ENCODE results near the gene ABHD13.
"Not testable (repeated sequence)": the region's sequence is repeated elsewhere in the genome, so short reads cannot be mapped to it uniquely, and the experiment has no call there.

The ABHD13 gene

DNA sequence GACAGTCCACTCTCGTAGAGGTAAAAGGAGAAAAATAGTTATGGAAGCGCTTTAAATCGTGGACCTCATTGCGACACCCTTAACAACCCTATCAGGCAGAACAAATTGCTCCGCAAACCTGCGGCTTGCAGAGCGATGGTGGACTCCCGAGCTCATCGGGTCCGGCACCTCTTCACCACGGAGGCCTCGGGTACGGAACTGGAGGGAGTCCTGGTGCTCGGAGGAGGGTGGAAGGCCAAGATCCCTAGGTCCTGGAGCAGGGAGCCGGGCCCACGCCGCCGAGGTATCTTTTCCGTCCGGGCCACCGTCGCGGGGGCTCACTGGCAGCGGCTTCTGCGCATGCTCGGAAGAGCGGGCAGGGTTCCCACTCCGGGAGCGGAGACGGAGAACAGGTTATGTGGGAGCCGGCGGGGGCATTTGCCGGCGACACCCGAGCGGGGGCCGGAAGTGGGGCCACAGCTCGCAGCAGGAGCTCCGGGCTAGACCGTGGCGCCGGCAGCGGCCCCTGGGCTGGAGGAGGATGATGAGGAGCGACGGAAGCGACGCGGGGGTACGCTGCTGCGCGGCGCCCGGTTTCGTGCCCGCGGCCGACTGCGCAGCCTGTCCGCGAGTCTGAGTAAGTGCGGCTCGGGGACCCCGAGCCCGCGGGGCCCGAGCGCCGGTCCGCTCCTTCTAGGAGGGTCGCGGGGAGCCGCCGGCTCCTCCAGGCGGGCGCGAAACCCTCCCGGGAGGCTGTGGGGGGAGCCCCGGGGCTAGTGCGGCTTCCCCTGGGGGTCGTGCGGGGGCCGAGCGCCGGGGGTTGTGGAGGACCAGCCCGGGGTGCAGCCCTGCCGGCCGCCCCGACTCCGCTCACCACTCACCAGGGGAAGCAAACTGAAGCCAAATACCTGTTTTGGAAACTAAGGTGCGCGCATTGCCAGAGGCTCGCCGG lies at the start of gene ABHD13:
TSS of gene ABHD13 (plus strand) at position 349 of the 931 bp plus-strand sequence. CDS start 10,827 bp downstream, outside the sequence.
- DNase-seq (ENCODE audit: low read depth in 1 of 2, low spot score in 1 of 2) = peak; percentile 82 to 90

DNA sequence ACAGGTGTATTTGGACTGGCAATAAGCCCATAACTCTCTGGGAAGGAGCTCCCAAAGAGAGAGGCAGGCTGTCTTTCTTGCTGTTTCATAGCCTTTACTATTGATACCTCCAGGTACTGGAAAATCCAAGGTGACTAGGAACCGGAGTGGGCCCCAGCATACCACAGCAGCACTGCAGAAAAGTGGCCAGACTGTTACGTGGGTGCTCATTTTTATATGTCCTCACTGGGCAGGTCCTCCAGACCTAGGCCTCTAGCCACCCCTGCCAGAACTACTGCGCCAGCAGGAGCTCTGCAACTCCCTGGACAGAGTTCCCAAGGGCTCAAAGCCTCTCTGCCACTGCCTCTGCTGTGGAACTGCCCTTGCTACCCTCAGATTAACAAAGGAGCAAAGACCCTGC lies 49.3 kb upstream of the ABHD13 start:
- DNase-seq (ENCODE audit: low read depth in 1 of 2, low spot score in 1 of 2) = no peak

DNA sequence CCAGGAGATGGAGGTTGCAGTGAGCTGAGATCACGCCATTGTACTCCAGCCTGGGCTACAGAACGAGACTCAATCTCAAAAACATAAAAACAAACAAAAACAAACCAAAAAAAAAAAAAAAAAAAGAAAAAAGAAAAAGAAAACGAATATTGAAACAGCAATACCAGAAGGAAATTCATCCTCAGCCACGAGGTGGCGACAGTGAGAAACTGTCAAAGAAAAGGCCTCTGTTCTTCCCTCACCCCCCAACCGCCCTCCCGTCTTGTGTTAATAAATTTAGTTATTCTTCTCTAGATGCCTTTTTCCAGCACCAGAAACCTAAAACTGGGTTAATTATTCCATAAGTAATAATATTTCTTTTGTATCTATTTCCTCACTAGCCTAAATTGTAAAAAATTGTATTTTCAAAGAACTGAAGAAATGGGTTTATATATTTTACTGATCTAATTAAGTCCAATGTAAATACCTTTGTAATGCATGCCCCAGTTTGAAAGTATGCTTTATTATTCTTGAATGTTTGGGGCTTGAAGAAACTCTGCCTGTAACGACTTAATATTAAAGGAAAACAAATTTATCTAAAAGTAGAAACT lies 41.4 kb upstream of the ABHD13 start:
- DNase-seq (ENCODE audit: low read depth in 1 of 2, low spot score in 1 of 2) = peak in 1 of 2 donors; percentile 30

DNA sequence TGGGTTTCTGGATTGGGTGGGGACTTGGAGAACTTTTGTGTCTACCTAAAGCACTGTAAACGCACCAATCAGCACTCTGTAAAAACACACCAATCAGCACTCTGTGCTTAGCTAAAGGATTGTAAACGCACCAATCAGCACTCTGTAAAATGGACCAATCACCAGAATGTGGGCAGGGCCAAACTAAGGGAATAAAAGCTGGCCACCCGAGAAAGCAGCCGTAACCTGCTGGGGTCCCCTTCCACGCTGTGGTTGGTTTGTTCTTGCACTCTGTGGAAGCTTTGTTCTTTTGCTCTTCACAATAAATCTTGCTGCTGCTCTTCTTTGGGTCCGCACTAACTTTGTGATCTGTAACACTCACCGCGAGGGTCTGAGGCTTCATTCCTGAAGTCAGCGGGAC lies 40.1 kb upstream of the ABHD13 start:
- DNase-seq (ENCODE audit: low read depth in 1 of 2, low spot score in 1 of 2) = no peak

DNA sequence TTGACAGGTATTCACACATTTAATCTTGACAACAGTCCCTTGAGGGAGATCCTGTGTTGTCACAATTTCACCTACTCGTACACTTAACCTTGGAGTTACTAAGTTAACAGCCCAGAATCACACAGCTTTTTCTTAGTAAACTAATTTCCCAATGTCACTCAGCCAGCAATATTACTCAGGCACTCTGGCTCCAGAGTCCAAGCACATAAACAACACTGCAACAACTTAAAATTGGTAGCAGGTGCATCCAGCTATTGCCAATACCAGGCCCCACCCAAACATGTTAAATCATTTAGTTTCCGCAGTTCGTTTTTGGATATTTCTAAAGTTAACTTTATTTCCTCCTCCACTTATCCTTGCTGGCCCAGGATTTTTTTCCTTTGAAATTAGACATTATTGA lies 35.5 kb upstream of the ABHD13 start:
- no peak for DNase-seq (ENCODE audit: low read depth in 1 of 2, low spot score in 1 of 2)

DNA sequence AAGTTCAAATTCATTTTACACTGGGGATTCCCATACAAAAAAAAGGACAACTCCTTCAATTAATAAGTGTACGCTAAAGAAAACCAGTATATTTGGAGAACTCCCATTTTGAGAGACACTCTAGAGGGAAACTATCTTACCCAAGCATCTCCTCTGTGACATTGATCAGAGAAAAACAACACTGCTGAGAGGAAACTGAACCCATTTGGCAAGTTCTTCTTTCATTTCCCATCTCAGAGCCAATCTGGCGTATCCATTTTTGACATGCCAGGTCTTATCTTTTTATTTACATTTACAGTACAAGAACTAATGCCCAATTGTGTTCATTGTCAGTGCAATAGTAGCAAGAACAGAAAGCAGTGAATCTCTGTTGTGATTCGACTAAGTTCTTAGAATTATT lies 33.0 kb upstream of the ABHD13 start:
- no peak for DNase-seq (ENCODE audit: low read depth in 1 of 2, low spot score in 1 of 2)

DNA sequence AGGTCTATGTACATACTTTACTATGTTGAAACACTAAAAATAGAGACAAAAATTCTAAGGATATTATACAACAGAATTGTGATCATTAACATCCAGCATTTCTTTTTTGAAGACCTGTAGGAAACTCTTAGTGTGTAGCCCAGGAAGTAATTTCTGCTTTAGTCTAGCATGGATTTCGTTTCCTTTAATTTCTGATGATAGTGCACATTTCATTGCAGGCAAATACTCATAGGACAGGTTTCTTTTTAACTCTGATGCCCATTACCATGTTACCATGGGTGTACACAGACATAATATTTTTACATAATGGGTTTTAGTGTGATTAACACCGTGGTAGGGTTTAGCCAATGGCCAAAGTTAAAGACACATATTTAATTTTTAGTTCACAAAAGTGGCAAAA lies 29.9 kb upstream of the ABHD13 start:
- no peak for DNase-seq (ENCODE audit: low read depth in 1 of 2, low spot score in 1 of 2)

DNA sequence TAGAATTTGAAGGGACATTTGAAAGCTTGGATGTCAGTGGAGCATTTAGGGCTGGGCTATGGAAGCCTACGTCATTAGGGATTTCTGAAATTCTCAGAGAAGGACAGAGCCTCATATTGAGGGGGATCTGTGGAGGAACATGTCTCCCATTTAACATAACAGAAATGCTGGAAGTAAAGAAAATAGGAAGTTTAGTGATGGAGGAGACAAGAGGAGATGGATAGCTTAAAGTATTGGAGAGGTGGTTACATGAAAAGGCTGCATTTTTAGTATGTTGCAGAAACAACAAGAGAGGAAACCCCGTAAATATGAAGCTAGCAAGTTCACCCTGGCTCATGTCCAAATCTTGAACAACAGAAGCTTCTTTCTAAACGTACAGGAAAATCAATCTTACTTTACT lies 27.3 kb upstream of the ABHD13 start:
- no peak for DNase-seq (ENCODE audit: low read depth in 1 of 2, low spot score in 1 of 2)

DNA sequence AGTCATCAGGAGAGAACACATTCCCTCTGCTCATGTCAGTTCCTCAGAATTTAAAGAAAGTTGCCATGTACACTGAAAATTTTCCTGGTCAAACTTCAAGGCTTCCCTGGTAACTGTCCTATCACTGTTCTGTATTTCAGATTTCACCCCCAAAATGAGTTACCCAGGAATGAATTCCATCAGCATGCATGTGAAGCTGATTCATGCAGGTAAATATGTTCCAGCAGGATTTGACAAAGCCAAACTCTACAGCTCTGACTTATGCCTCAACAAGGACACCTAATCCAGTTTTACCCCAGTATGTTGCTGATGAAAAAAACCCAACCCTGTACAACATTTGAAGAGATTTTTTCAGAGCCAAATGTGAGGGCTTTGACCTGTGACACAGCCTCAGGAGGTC lies 24.4 kb upstream of the ABHD13 start:
- DNase-seq (ENCODE audit: low read depth in 1 of 2, low spot score in 1 of 2) = no peak

DNA sequence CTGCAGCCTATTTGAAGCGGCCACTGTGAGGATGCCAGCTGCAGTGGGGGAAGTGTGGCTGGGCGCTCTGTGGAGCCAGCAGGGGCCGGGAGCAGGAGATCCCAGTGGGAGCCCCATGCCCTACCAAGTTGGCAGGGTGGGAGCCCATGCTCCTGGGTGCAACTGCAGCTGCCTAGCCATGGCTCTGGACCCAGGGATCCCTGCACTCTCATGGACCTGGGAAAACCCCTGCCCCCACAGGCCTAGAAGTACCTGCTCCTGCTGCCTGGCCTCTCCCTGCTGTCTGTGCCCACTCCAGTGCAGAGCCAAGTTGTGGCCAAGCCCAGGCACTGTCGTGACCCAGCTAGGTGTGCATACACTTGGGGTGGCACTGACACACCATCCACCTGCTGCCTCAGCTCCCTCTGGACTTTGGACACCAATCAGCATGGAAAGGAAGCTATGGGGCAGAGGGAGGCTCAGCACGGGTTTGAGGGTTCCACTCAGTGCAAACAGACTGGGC lies 23.7 kb upstream of the ABHD13 start:
- DNase-seq (ENCODE audit: low read depth in 1 of 2, low spot score in 1 of 2) = no peak

DNA sequence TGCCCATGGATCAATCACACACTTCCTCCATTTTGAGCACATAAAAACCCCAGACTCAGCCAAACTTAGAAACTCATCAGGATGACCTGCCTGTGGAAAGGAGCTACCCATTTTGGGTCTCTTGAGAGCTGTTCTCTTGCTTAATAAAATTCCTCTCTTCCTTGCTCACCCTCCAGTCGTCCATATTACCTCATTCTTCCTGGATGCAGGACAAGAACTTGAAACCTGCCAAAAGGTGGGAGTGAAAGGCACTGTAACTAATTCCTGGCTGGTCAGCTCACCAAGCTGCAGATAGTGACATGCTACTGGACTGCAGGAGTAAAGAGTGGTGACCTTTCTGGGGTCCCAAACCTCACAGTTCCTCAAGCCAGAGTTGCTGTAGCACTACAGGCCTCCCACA lies 23.0 kb upstream of the ABHD13 start:
- DNase-seq (ENCODE audit: low read depth in 1 of 2, low spot score in 1 of 2) = no peak

DNA sequence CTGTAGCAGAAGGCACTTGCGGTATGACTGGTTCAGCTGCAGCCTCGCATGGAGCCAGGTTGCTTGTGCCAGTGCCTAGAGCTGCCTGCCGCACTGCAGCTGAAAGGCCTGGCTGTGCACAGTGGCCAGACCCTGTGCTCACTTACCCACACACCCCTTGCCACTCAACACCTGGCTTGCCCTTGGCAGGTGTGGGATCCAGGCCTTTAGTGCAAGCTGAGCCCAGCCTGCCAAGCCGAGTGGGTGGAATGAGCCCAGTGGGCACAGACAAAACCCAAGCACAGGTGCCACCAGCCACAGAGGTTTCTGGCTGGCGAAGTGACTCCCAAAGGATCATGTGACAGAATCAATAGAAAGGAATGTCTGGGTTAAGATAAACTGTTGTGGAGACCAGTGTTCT lies 22.3 kb upstream of the ABHD13 start:
- DNase-seq (ENCODE audit: low read depth in 1 of 2, low spot score in 1 of 2) = no peak

DNA sequence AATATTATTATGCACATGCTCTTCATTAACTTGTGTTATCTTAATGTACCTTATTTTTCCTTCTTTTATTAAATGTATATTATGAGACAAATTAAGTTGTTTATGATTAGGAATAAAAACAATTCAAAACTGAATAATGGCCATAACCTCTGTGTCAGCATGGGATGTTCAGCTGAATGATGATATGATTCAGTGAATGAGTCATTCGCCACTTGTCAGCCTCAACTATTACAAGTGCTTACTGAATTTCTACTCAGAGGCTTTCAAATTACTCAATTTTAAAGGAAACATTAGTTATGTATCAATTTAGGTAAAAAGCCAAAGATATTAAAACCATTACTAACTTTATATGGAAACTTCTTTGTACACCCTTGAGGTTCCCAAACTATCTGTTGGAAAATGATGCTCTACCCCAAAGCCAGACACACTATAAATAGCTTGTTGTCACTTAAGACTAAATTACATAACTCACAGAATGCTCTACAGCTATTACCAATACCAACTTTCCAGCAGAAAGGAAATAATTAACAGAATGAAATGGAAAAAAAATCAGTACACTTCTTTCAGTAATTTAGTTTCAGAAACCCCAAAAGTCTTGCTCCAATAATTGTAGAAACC lies 17.3 kb upstream of the ABHD13 start:
- DNase-seq (ENCODE audit: low read depth in 1 of 2, low spot score in 1 of 2) = no peak

DNA sequence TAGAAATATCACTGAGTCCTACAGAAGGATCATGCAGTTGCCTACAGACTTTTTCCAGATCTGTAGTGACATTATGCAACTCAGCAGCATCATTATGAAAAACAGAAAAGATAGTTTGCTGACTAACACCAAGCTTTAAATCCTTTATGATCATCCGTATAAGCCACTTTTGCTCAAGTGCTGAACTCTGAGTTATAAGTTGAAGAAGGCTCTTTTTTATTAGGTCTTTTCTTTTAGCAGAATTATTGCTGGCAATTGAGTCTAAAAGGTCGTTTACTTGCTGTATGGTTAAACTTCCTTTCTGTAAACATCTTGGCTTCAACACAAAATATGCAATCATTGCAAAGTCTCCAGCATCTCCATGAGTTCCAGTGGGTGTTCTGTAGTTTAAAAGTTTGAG lies 7.6 kb upstream of the ABHD13 start:
- no peak for DNase-seq (ENCODE audit: low read depth in 1 of 2, low spot score in 1 of 2)

DNA sequence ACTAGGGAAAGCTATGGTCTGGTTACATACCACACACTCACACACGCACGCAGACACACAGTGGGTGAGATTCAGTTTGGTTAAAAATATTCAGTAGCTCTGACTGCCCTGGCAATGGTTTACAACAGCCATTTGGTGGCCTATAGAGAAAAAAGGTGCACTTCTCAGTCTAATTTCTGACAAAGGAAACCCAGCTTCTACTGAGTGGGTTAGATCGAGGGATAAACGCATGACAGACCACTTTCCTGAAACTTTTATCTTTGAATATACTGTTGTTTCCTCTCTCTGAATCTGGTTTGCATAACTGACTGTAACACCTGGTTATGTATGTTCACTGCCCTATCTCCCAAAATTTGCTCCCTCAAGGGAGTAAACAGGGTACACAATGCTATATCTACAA lies 5.3 kb upstream of the ABHD13 start:
- no peak for DNase-seq (ENCODE audit: low read depth in 1 of 2, low spot score in 1 of 2)

DNA sequence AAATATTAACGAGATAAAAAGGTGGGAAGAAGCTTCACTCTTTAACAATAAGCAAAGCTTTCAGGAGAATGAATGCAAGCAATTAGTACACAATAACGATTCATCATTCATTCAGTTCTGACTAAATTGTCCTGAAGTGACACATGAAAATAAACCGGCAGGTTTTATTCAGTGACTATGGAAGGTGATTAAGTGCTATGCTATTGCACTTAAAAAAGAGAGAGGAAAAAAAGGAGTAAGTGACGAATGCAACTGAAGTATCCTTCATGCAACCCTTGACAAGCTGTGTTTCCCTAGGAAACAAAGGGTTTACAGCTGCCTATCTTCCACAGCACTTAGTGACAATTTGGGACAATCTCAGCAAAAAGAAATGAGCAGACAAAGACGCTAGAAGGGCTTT lies 4.2 kb upstream of the ABHD13 start:
- no peak for DNase-seq (ENCODE audit: low read depth in 1 of 2, low spot score in 1 of 2)

DNA sequence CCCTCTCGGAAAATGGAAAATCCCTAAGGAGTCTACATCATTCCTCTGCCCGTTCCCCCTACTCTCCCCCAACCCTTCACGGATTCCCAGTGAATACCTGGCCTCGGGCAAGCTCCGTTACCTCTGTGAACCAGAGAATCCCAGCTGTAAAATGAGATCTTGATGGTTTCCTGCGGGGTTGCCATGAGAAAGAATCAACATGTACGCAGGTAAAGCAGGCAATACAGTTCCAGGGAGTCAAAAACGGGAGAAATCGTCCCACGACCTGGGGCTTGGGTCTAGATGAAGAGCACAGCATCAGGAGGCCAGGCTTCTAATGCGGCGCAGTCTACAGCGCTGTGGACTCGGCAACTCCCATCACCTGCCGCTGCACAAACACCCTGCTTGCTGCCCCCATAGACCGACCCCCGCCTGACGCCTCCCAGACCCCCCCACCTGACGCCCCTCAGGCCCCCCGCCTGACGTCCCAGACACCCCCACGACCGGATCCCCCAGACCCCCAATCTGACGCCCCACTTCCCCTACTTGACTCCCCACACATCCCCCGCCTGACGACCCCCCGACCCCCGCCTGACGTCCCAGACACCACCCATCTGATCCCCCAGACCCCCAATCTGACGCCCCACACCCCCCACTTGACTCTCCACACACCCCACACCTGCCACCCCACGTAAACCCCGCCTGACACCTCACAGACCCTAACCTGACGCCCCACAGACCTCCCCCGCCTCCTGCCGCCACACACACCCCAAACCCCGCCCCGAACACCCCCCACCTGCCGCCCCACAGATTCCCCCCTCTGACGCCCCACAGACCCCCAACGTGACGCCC lies 3.5 kb upstream of the ABHD13 start:
- no peak for DNase-seq (ENCODE audit: low read depth in 1 of 2, low spot score in 1 of 2)

DNA sequence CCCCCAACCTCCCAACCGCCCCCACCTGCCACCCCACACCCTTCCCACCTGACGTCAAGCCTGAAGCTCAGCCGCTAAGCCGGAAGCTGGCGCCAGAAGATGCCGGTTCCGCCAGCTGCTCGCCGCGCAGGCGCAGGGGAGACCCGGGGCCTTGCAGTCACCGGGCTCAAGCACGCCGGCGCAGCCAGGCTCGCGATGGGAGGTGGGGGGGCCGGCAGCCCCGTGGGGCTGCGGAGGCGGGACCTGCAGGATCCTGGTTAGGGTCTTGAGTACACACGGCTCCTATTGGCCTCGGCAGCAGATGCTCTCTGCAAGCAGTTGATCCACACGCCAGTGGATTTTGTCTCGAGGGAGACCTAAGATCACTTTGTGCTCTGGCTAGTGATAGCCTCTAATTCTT lies 2.8 kb upstream of the ABHD13 start, which contains the start of gene LIG4:
TSS of gene LIG4 (minus strand) at position 101 of the 400 bp plus-strand sequence. CDS start 4,268 bp downstream, outside the sequence.
- peak; percentile 83 to 86 for DNase-seq (ENCODE audit: low read depth in 1 of 2, low spot score in 1 of 2)

DNA sequence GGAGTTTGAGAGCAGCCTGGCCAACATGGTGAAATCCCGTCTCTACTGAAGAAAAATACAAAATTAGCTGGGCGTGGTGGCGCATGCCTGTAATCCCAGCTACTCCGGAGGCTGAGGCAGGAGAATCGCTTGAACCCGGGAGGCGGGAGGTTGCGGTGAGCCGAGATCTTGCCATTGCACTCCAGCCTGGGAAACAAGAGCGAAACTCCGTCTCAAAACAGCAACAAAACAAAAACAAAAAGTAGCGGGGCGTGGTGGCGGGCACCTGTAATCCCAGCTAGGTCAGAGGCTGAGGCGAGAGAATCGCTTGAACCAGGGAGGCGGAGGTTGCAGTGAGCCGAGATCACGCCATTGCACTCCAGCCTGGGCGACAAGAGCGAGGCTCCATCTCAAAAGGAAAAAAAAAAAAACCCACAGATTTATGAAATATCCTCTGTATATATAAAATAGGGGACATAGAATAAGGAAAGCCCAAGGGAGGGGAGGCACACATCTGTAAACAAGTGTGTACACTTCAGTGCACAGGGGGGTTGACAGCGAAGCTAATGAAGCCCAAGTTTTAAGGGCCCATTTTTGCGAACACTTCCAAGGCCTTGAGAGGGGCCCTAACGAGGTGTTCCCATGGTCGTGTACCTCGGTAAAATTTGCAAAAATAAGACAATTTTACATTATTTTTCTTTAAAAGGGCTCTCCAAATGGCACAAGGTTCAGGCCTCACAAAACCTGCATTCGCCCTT lies 717 bp upstream of the ABHD13 start:
- DNase-seq (ENCODE audit: low read depth in 1 of 2, low spot score in 1 of 2) = not testable (repeated sequence)

DNA sequence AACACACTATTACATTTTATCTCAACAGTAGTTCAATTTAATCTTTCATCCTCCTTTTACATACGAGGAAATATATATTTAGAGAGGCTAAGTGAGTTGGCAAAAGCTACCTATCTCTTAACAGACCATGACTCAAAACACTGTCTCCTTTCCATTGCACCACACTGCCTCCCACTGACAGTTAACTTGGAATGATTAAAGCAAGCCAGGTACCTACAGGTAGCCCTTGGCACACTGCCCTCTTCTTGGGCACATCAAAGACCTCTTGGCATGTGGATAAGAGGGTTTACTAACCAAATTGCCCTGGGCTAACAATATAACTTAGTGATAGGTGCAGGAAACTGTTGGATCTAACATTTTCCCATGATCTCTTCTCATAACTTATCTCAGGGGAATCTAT lies 1.8 kb downstream of the ABHD13 start:
- no peak for DNase-seq (ENCODE audit: low read depth in 1 of 2, low spot score in 1 of 2)

All from stimulated activated CD4-positive, alpha-beta T cell treated with anti-CD3 and anti-CD28 coated beads, Interleukin-15, amount 100 ng/mL, for 1 hour (primary cell).